H9 (cell line): ENCODE measurements around the gene MAP3K5. TPM values are rescaled to one million over a fixed set of nuclear protein-coding genes. Genes with fewer than 3 reads are reported as not detected.

Experiments used
- DNase-seq: peaks from one replicate; pipeline ENCODE4 v3.0.0-alpha.2; 2017
- H2AFZ ChIP-seq: one replicate; pipeline ENCODE4 v1.6.1; 2013; ENCODE audit warnings: mild to moderate bottlenecking, low read length, control low read depth, moderate library complexity
- H2AK5ac ChIP-seq: 2 replicates; pipeline ENCODE4 v1.6.1; 2013; ENCODE audit warnings: low read length, control low read depth, mixed read lengths; ENCODE audit not compliant: insufficient read length
- H2BK120ac ChIP-seq: one replicate; pipeline ENCODE4 v1.6.1; 2013; ENCODE audit warnings: low read depth, mild to moderate bottlenecking, low read length, control low read depth, inconsistent platforms; ENCODE audit not compliant: poor library complexity, severe bottlenecking
- H2BK12ac ChIP-seq: 2 replicates; pipeline ENCODE4 v1.6.1; 2013; ENCODE audit warnings: low read length, control low read depth, mixed read lengths, low read depth; ENCODE audit not compliant: insufficient read length
- H2BK15ac ChIP-seq: 2 replicates; pipeline ENCODE4 v1.6.1; 2013; ENCODE audit warnings: low read depth, low read length, control low read depth
- H2BK20ac ChIP-seq: one replicate; pipeline ENCODE4 v1.6.1; 2013; ENCODE audit warnings: low read depth, mild to moderate bottlenecking, low read length, control low read depth, inconsistent platforms; ENCODE audit not compliant: poor library complexity, severe bottlenecking
- H2BK5ac ChIP-seq: 2 replicates; pipeline ENCODE4 v1.6.1; 2013; ENCODE audit warnings: low read length, control low read depth, mixed read lengths; ENCODE audit not compliant: insufficient read length
- H3K14ac ChIP-seq: 2 replicates; pipeline ENCODE4 v1.6.1; 2013; ENCODE audit warnings: low read length, control low read depth; ENCODE audit not compliant: insufficient read depth
- H3K18ac ChIP-seq: 2 replicates; pipeline ENCODE4 v1.6.1; 2013; ENCODE audit warnings: low read depth, mild to moderate bottlenecking, mixed read lengths, low read length, control low read depth; ENCODE audit not compliant: insufficient read length
- H3K23ac ChIP-seq: 2 replicates; pipeline ENCODE4 v1.6.1; 2013; ENCODE audit warnings: low read length, control low read depth, mixed read lengths, low read depth; ENCODE audit not compliant: insufficient read length
- H3K23me2 ChIP-seq: 2 replicates; pipeline ENCODE4 v1.6.1; 2013; ENCODE audit warnings: low read depth, mild to moderate bottlenecking, mixed read lengths, low read length, control low read depth; ENCODE audit not compliant: insufficient read length, poor library complexity, severe bottlenecking
- H3K27ac ChIP-seq: 2 replicates; pipeline ENCODE4 v1.5.1; 2013; ENCODE audit warnings: low read length, control low read depth, mixed read lengths, low read depth; ENCODE audit not compliant: insufficient read length
- H3K27me3 ChIP-seq: 2 replicates; pipeline ENCODE4 v1.6.1; 2013; ENCODE audit warnings: low read length, control low read depth, inconsistent platforms; ENCODE audit not compliant: insufficient read depth
- H3K4ac ChIP-seq: 2 replicates; pipeline ENCODE4 v1.6.1; 2013; ENCODE audit warnings: low read depth, mild to moderate bottlenecking, control low read depth, inconsistent platforms, low read length, moderate library complexity
- H3K4me1 ChIP-seq: 2 replicates; pipeline ENCODE4 v1.6.1; 2013; ENCODE audit warnings: low read length, control low read depth, inconsistent platforms; ENCODE audit not compliant: insufficient read depth
- H3K4me2 ChIP-seq: 2 replicates; pipeline ENCODE4 v1.6.1; 2013; ENCODE audit warnings: low read length, control low read depth, mixed read lengths; ENCODE audit not compliant: insufficient read length, insufficient read depth
- H3K56ac ChIP-seq: 2 replicates; pipeline ENCODE4 v1.6.1; 2013; ENCODE audit warnings: low read depth, mild to moderate bottlenecking, mixed read lengths, low read length, control low read depth; ENCODE audit not compliant: insufficient read length
- H3K79me1 ChIP-seq: 2 replicates; pipeline ENCODE4 v1.6.1; 2013; ENCODE audit warnings: low read depth, mild to moderate bottlenecking, moderate library complexity, low read length, control low read depth, inconsistent platforms; ENCODE audit not compliant: insufficient read depth, poor library complexity, severe bottlenecking
- H3K79me2 ChIP-seq: 2 replicates; pipeline ENCODE4 v1.6.1; 2013; ENCODE audit warnings: low read length, control low read depth, inconsistent platforms; ENCODE audit not compliant: insufficient read depth
- H3K9ac ChIP-seq: 2 replicates; pipeline ENCODE4 v1.6.1; 2013; ENCODE audit warnings: low read length, control low read depth, mixed read lengths; ENCODE audit not compliant: insufficient read length; ENCODE audit errors: extremely low read depth
- H3K9me3 ChIP-seq: one replicate; pipeline ENCODE4 v1.6.1; 2013; ENCODE audit warnings: low read depth, low read length, inconsistent platforms; ENCODE audit not compliant: control insufficient read depth
- H3T11ph ChIP-seq: one replicate; pipeline ENCODE4 v1.6.1; 2013; ENCODE audit warnings: mild to moderate bottlenecking, low read length, control low read depth, inconsistent platforms
- H4K20me1 ChIP-seq: one replicate; pipeline ENCODE4 v1.6.1; 2013; ENCODE audit not compliant: control insufficient read depth, insufficient read length, insufficient read depth
- H4K5ac ChIP-seq: 2 replicates; pipeline ENCODE4 v1.6.1; 2013; ENCODE audit warnings: low read depth, mild to moderate bottlenecking, mixed read lengths, low read length, control low read depth; ENCODE audit not compliant: insufficient read length
- H4K8ac ChIP-seq: replicated peaks from 2 replicates; pipeline ENCODE4 v1.6.1; 2013; ENCODE audit warnings: low read length, control low read depth, mixed read lengths, low read depth; ENCODE audit not compliant: insufficient read length
- H4K91ac ChIP-seq: 2 replicates; pipeline ENCODE4 v1.6.1; 2013; ENCODE audit warnings: low read depth, mild to moderate bottlenecking, moderate library complexity, mixed read lengths, low read length, control low read depth; ENCODE audit not compliant: insufficient read length
- H3K27ac Mint-ChIP-seq, 3 experiments: 2 replicates in 2 of 3; 3 replicates in 1 of 3; pipeline ENCODE4 v1.8.0; 2020 to 2021; ENCODE audit warnings: mixed read lengths in 3 of 3, mild to moderate bottlenecking in 1 of 3, moderate library complexity in 1 of 3
- H3K27me3 Mint-ChIP-seq: 2 replicates; pipeline ENCODE4 v1.8.0; 2021; ENCODE audit warnings: low read depth, mild to moderate bottlenecking, moderate library complexity, mixed read lengths
- H3K36me3 Mint-ChIP-seq, 3 experiments: 2 replicates in 2 of 3; 3 replicates in 1 of 3; pipeline ENCODE4 v1.8.0; 2020 to 2021; ENCODE audit warnings: low read depth in 3 of 3, mixed read lengths in 3 of 3; ENCODE audit not compliant: insufficient read depth in 1 of 3
- H3K4me1 Mint-ChIP-seq, 2 experiments: 2 replicates each; pipeline ENCODE4 v1.8.0; 2020; ENCODE audit warnings: mixed read lengths in 2 of 2
- H3K4me3 Mint-ChIP-seq, 2 experiments: 2 replicates in 1 of 2; 3 replicates in 1 of 2; pipeline ENCODE4 v1.8.0; 2020 to 2021; ENCODE audit warnings: mild to moderate bottlenecking in 2 of 2, mixed read lengths in 2 of 2, moderate library complexity in 1 of 2
- H3K9me3 Mint-ChIP-seq, 2 experiments: 2 replicates in 1 of 2; 3 replicates in 1 of 2; pipeline ENCODE4 v1.8.0; 2020; ENCODE audit warnings: mild to moderate bottlenecking in 2 of 2, mixed read lengths in 2 of 2, moderate library complexity in 1 of 2
- CTCF ChIP-seq: fragments of 200-600 bp; sonication (generic); conservative IDR thresholded peaks from 3 replicates; pipeline ENCODE4 v1.8.0; 2021; ENCODE audit warnings: antibody characterized with exemption, mild to moderate bottlenecking
- WGBS: extraction: QIAGEN DNeasy Blood & Tissue Kit; methylation state at CpG from one replicate; pipeline ENCODE4 v1.1.7; 2013; ENCODE audit warnings: missing lambda C conversion rate, low lambda C conversion rate, mixed read lengths; ENCODE audit not compliant: insufficient read length; ENCODE audit errors: extremely low coverage; 5-methylcytosine and 5-hydroxymethylcytosine counted together
- total RNA-seq: library from RNA; stranded (reverse); gene quantifications from 2 replicates; pipeline ENCODE4 v1.2.1, GENCODE V29; 2021

The MAP3K5 gene
- total RNA-seq, 1 experiment from 2014 or later, result 1.6 TPM

GRCh38 chr6:136831873-136832562 is 39.7 kb upstream of the MAP3K5 start:
- Histone ChIP-seq H3K4me1 (no peaks in the 10 kb centered on the region), H3K27ac (no peak overlapping the region), H3K14ac (no peak overlapping the region), H2BK5ac (no peak overlapping the region), H3K79me2 (no peaks in the 10 kb centered on the region), H4K20me1 (no peaks in the 10 kb centered on the region), H3K56ac (no peak overlapping the region), H2BK15ac (no peak overlapping the region), H4K5ac (no peak overlapping the region), H2BK120ac (no peak overlapping the region), H3K27me3 (no peaks in the 10 kb centered on the region), H3K23me2 (no peaks in the 10 kb centered on the region), H2AK5ac (no peak overlapping the region), H3T11ph (no peak overlapping the region), H3K9ac (no peak overlapping the region), H3K4me2 (no peak overlapping the region), H3K9me3 (peaks cover 14% of the 10 kb centered on the region), H3K23ac (no peak overlapping the region), H2AFZ (no peak overlapping the region), H2BK20ac (no peak overlapping the region), H4K8ac (no peak overlapping the region), H3K4ac (no peak overlapping the region), H2BK12ac (no peak overlapping the region), H3K79me1 (no peaks in the 10 kb centered on the region), H4K91ac (no peak overlapping the region), H3K18ac (no peak overlapping the region)
- no peak overlapping the region for H3K27ac Mint-ChIP-seq
- peaks cover 28 to 33% of the 10 kb centered on the region in 2 experiments for H3K9me3 Mint-ChIP-seq
- H3K4me1 Mint-ChIP-seq, result peaks cover 4 to 6% of the 10 kb centered on the region in 2 experiments; a peak in 3 of 4 replicates
- no peak for DNase-seq
- H3K27me3 Mint-ChIP-seq, result no peaks in the 10 kb centered on the region
- no CpG with 5 or more reads among the region's 1 CpG for WGBS
- H3K36me3 Mint-ChIP-seq, result peaks cover 56 to 69% (median 68%) of the 10 kb centered on the region in 3 experiments
- TF ChIP-seq CTCF, result no peak
- H3K4me3 Mint-ChIP-seq, result no peak overlapping the region
